ENCODE measurements around the gene TBC1D2B.

TBC1D2B gene

GRCh38 chr15:78072080-78072892, 5.2 kb downstream of the TBC1D2B start:
- peak; percentile 15 for DNase-seq (ENCODE audit: low spot score)

GRCh38 chr15:78071383-78071782, 6.1 kb downstream of the TBC1D2B start:
- no peak for DNase-seq (ENCODE audit: low spot score)

DNA sequence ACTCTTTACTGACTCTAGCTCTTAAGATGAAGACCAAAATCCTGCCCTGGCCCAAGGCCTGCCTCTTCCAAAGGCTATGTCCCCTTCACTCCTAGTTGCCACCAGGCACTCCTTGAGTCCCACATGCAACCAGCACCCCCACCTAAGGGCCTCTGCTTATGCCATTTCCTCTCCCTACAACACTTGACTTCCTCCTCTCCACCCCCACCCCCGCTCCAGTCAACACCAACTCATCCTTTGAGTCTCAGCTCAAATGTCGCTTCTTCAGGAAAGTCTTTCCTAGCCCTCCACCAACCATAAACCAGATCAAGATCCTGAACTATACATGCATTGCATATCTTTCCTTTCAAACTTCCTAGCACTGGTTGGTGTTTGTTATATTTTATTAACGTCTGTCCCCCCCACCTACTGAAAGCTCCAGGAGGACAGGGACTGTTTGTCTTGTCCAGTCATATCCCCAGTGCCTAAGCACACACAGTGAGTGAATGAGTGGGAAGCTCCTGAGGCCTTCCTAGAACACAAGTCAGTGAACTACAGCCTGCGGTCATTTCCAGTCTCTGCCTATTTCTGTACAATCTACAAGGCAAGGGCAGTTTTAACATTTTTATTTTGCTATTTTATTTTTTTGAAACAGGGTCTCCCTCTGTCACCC, 7.3 kb downstream of the TBC1D2B start:
- no peak for DNase-seq (ENCODE audit: low spot score)

GRCh38 chr15:78069462-78070029, 8.0 kb downstream of the TBC1D2B start:
- no peak for DNase-seq (ENCODE audit: low spot score)

DNA sequence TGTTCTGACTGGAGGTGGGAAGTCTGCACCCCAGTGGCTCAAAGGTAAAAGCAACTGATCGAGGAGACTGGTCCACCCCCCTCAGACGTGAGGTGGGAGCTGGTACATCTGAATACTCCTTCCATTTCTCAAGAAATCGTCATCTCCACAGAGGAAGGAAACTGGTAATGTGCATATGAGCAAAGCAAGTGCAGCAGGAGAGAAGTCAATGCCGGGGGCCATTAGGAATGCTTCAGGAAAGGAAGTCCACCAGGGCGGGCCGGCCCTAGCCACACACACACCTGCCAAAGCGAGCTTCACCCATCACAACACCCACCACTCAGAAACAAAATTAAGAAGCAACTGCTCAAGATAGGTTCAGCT, 8.5 kb downstream of the TBC1D2B start:
- no peak for DNase-seq (ENCODE audit: low spot score)

DNA sequence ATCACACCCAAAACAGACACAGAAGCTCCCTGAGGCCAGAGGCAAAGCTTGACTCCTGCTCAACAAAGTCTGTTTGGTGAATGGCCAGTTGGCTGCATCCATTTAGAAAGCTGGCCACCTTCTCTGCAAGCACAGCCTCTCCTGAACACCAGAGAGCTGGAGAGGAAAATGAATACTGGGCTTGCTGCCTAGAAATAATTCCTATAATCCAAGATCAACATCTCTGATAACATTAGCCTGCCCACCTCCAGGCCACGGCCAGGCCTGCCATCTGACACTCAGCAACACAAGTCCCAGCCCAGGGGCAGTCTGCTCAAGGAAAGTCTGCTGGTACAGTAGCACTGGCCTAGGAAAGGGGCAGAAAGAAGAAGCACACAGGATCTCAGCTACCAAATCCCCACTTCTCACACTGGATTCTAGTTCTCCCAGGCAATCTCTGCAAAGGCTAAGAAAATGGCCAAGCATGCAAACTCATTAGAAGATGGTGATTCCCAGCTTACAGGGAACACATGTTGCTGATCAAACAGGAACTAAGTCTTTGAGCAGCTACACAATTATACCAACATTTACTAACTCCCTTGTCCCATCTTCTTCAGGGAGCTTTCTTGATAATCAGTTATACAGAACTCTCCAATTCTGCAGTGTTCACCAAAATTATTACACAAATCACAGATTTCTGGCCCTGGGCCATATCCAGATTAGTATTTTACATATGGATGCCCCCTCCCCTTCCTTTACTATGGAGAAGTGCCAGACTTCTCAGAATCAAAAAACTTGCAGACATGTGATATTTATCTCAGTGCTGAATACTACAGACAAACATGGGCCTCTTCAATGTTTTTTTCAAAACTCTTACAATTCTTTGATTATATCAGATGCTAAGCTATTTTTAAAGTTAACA, 9.9 kb downstream of the TBC1D2B start:
- no peak for DNase-seq (ENCODE audit: low spot score)

GRCh38 chr15:78065973-78066946, 11.3 kb downstream of the TBC1D2B start:
- DNase-seq (ENCODE audit: low spot score), result peak; percentile 28

GRCh38 chr15:78065284-78065872, 12.1 kb downstream of the TBC1D2B start:
- peak; percentile 94 for DNase-seq (ENCODE audit: low spot score)

- no peak for DNase-seq (ENCODE audit: low spot score)
Observed at GRCh38 chr15:78064544-78064943, 13.0 kb downstream of the TBC1D2B start.

GRCh38 chr15:78063970-78064385, 13.5 kb downstream of the TBC1D2B start:
- no peak for DNase-seq (ENCODE audit: low spot score)

GRCh38 chr15:78063217-78063616, 14.3 kb downstream of the TBC1D2B start:
- DNase-seq (ENCODE audit: low spot score), result no peak

- peak; percentile 25 for DNase-seq (ENCODE audit: low spot score)
Observed at GRCh38 chr15:78061963-78062427, 15.5 kb downstream of the TBC1D2B start.

DNA sequence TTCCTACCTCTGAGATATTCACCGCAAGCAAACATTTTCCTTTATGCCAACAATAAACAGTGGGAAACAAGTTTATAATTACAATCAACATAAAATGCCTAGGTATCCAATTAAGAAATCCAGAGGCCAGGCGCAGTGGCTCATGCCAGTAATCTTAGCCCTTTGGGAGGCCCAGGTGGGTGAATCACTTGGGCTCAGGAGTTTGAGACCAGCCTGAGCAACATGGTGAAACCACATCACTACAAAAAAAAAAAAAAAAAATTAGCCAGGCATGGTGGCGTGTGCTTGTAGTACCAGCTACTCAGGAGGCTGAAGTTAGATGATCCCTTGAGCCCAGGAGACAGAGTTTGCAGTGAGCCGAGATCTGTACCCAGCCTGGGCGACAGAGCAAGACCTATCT, 17.3 kb downstream of the TBC1D2B start:
- peak; percentile 28 for DNase-seq (ENCODE audit: low spot score)

DNA sequence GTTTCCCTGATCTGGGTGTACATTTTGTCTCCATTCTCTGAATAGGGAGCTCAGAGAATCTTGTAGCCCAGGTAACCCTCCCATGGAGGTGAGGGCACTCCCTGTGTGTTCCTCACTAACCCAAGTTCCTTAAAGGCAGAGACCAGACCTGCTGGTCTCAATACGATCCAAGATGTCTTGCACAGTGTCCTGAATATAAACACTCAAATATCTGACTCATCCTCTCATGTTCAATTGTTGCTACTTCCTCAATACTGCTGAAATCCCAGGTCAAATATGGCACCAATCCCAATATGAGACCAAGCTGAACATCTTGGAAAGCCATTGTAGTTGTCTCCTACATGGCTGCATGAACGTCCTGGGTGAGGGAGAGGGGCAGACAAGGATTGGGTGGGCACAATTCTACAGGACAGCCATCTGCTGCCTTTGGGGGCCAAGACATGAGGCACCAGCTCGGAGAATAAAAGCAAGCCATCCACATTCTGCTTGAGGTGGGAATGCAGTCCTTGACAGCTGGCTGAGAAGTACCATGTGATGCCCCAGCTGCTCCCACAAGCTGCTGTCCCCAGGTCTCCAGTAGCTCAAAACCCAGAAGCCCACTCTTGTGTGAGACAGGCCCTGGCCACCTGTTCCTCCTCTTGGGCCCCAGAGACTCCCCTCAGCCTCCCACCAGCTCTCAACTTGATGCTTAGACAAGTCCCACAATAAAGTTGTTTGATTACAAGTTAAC, 18.2 kb downstream of the TBC1D2B start:
- DNase-seq (ENCODE audit: low spot score), result peak; percentile 32

GRCh38 chr15:78058401-78058935, 19.0 kb downstream of the TBC1D2B start:
- DNase-seq (ENCODE audit: low spot score), result no peak

DNA sequence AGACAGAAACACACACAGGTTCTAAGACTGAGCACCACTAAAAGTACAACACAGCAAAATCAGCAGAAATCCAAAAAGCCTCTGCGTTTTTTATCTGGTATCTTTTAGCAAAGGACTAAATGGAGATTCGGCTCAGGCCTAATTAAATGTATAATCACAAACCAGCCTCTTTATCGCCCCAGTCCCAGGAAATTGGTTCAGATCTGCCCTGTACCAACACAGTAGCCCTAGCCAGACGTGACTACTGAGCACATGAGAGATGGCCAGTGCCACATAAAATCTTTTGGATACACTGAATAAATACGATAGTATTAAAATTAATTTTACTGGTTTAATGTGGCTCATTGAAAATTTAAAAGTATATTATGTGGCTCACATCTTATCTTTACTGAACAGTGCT, 19.7 kb downstream of the TBC1D2B start:
- DNase-seq (ENCODE audit: low spot score), result no peak

- DNase-seq (ENCODE audit: low spot score), result peak; percentile 84
Observed at GRCh38 chr15:78056714-78057269, 20.7 kb downstream of the TBC1D2B start.

- peak; percentile 66 for DNase-seq (ENCODE audit: low spot score)
Observed at GRCh38 chr15:78055919-78056713, 21.4 kb downstream of the TBC1D2B start.
